CD4-positive, alpha-beta T cell treated with Interleukin-17A for 4 hours (primary cell): Measurements from ENCODE around the gene CENPP.

Source experiments
- DNase-seq: peaks from one replicate; pipeline ENCODE4 v3.0.0-alpha.2; 2020; ENCODE audit warnings: mixed read lengths

CENPP gene

GRCh38 chr9:92315456-92315855 is 10.3 kb upstream of the CENPP start:
- no peak for DNase-seq

GRCh38 chr9:92324431-92324830 is 1.3 kb upstream of the CENPP start:
- no peak for DNase-seq

- no peak for DNase-seq
Observed at GRCh38 chr9:92324889-92325268, 874 bp upstream of the CENPP start.

GRCh38 chr9:92325991-92326500 is 293 bp downstream of the CENPP start:
- DNase-seq: no peak

- no peak for DNase-seq
Observed at GRCh38 chr9:92327283-92327850, 1.6 kb downstream of the CENPP start.

- no peak for DNase-seq
Observed at GRCh38 chr9:92328225-92328624, 2.5 kb downstream of the CENPP start.

- DNase-seq: no peak
Observed at GRCh38 chr9:92332577-92333281, 7.0 kb downstream of the CENPP start.

GRCh38 chr9:92333282-92333634 is 7.5 kb downstream of the CENPP start:
- DNase-seq: no peak

- DNase-seq: no peak
Observed at GRCh38 chr9:92341578-92341977, 15.8 kb downstream of the CENPP start.

- no peak for DNase-seq
Observed at GRCh38 chr9:92342825-92343488, 17.2 kb downstream of the CENPP start.

GRCh38 chr9:92345582-92345981 is 19.8 kb downstream of the CENPP start:
- DNase-seq: no peak

- no peak for DNase-seq
Observed at GRCh38 chr9:92349771-92350739, 24.3 kb downstream of the CENPP start.

GRCh38 chr9:92350740-92351133 is 25.0 kb downstream of the CENPP start:
- no peak for DNase-seq

GRCh38 chr9:92353051-92353450 is 27.3 kb downstream of the CENPP start:
- DNase-seq: no peak

- no peak for DNase-seq
Observed at GRCh38 chr9:92359394-92359995, 33.7 kb downstream of the CENPP start.

GRCh38 chr9:92360083-92360482 is 34.3 kb downstream of the CENPP start:
- no peak for DNase-seq

- no peak for DNase-seq
Observed at GRCh38 chr9:92369075-92369474, 43.3 kb downstream of the CENPP start.

- no peak for DNase-seq
Observed at GRCh38 chr9:92373167-92373566, 47.4 kb downstream of the CENPP start.

- no peak for DNase-seq
Observed at GRCh38 chr9:92377876-92378275, 52.1 kb downstream of the CENPP start.

GRCh38 chr9:92378865-92379560 is 53.3 kb downstream of the CENPP start:
- DNase-seq: no peak

GRCh38 chr9:92380603-92381002 is 54.9 kb downstream of the CENPP start:
- DNase-seq: no peak

GRCh38 chr9:92381775-92382174 is 56.0 kb downstream of the CENPP start:
- no peak for DNase-seq
